ENCODE data around the gene PKN2. TPM values are rescaled to one million over a fixed set of nuclear protein-coding genes. Genes with fewer than 3 reads are reported as not detected.

Gene PKN2
- total RNA-seq, 2 experiments from 2014 or later, result 18.0 to 18.1 TPM

DNA sequence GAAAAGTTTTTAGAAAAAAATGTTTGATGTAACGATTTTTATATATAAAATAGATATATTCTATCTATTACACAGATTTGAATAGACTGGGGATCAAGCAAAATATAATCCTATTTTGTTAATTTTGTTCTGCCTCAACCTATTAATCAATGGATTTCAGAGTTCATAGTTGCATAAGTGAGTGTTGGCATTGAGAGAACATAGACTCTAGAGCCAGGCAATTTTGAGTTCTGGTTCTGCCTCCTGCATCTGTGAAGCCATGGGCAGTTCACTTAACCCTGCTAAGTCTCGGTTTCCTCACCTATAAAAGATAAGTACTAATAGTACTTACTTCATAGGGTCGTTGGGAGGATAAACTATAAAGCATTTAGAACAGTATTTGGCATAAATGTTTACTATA, 13.6 kb upstream of the PKN2 start:
- H3K4me3 Mint-ChIP-seq, result no peak overlapping the region
- CTCF ChIA-PET, result no interaction called here
- TF ChIP-seq, protein P1, sequence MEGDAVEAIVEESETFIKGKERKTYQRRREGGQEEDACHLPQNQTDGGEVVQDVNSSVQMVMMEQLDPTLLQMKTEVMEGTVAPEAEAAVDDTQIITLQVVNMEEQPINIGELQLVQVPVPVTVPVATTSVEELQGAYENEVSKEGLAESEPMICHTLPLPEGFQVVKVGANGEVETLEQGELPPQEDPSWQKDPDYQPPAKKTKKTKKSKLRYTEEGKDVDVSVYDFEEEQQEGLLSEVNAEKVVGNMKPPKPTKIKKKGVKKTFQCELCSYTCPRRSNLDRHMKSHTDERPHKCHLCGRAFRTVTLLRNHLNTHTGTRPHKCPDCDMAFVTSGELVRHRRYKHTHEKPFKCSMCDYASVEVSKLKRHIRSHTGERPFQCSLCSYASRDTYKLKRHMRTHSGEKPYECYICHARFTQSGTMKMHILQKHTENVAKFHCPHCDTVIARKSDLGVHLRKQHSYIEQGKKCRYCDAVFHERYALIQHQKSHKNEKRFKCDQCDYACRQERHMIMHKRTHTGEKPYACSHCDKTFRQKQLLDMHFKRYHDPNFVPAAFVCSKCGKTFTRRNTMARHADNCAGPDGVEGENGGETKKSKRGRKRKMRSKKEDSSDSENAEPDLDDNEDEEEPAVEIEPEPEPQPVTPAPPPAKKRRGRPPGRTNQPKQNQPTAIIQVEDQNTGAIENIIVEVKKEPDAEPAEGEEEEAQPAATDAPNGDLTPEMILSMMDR (IDR thresholded peaks at IDR 0.05), result no peak
- no peak overlapping the region for H3K27ac Mint-ChIP-seq
- H3K4me1 Mint-ChIP-seq (ENCODE audit: low read depth), result no peaks in the 10 kb centered on the region
- POLR2A ChIA-PET, result no interaction called here
- H3K36me3 Mint-ChIP-seq (ENCODE audit: low read depth), result no peaks in the 10 kb centered on the region
- intact Hi-C loops (cut with micrococcal nuclease), result no loop called here
- peaks cover 6% of the 10 kb centered on the region for H3K27me3 Mint-ChIP-seq
- DNase-seq (no peak), ATAC-seq (no peak)
- no peaks in the 10 kb centered on the region for H3K9me3 Mint-ChIP-seq

DNA sequence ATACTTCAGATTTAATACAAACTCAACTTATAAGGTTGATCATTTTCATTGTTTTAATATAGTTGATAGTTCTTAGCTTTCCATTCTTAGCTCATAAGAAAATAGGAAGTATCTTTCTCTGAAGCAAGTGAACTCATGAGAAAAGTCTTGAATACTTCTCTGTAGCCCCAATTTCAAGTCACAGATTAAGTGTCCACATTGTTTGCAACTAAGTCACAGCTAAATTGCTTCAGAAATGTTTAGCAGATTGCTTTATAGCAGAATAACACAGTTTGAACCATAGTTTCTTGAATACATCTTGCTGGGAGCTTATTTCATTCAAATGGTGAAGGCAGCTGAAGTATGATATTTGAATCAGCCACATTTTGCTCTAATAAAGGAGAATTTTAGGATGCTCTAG, 10.6 kb upstream of the PKN2 start:
- H3K9me3 Mint-ChIP-seq, result no peaks in the 10 kb centered on the region
- intact Hi-C loops (cut with micrococcal nuclease), result no loop called here
- H3K4me1 Mint-ChIP-seq (ENCODE audit: low read depth), result peaks cover under 1% of the 10 kb centered on the region
- H3K36me3 Mint-ChIP-seq (ENCODE audit: low read depth), result no peaks in the 10 kb centered on the region
- ChIA-PET CTCF (interaction anchor here (1.1 to 1.3 kb wide), 3 partner anchors 9 to 13 kb away, joined by 3 to 4 read pairs (median 4); no protein-coding TSS in a partner anchor), POLR2A (no interaction called here)
- no peak overlapping the region for H3K4me3 Mint-ChIP-seq
- TF ChIP-seq, protein P1 (IDR thresholded peaks at IDR 0.05), result no peak
- H3K27ac Mint-ChIP-seq, result no peak overlapping the region
- no peak for ATAC-seq
- H3K27me3 Mint-ChIP-seq, result peaks cover 9% of the 10 kb centered on the region
- no peak for DNase-seq

- peaks cover 6% of the 10 kb centered on the region for H3K27me3 Mint-ChIP-seq
- H3K9me3 Mint-ChIP-seq, result no peaks in the 10 kb centered on the region
- H3K36me3 Mint-ChIP-seq (ENCODE audit: low read depth), result no peaks in the 10 kb centered on the region
- DNase-seq, result no peak
- ChIA-PET CTCF (no interaction called here), POLR2A (no interaction called here)
- peaks cover 13% of the 10 kb centered on the region for H3K4me1 Mint-ChIP-seq (ENCODE audit: low read depth)
- H3K27ac Mint-ChIP-seq, result no peak overlapping the region
- intact Hi-C loops (cut with micrococcal nuclease), result no loop called here
- TF ChIP-seq, protein P1 (IDR thresholded peaks at IDR 0.05), result no peak
- H3K4me3 Mint-ChIP-seq, result no peak overlapping the region
- ATAC-seq, result no peak
Observed at GRCh38 chr1:88678405-88678804, 5.7 kb upstream of the PKN2 start.

DNA sequence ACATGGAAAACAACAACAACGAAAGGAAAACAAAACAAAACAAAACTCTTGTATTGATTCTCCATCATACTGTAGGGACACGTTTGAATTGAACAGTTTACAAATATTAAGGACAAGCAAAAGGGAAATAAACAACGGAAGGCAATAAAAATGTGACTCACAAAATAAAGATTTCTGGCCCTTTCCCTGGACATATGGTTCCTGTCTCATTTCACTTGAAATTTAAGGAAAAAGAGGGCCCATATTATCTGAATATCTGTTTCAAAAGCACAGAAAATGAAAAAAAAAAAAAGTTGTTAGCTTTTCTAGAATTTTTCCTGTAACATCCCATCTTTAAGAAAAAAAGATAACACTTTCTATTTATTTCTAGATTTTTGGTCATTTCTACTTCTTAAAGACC, 3.6 kb upstream of the PKN2 start:
- CTCF ChIA-PET, result interaction anchor here (0.9 to 2.3 kb wide), 2 partner anchors 9 to 25 kb away, joined by 4 to 9 read pairs; no protein-coding TSS in a partner anchor
- peaks cover 2% of the 10 kb centered on the region for H3K27me3 Mint-ChIP-seq
- no peaks in the 10 kb centered on the region for H3K36me3 Mint-ChIP-seq (ENCODE audit: low read depth)
- ATAC-seq (no peak), DNase-seq (no peak)
- TF ChIP-seq, protein P1 (IDR thresholded peaks at IDR 0.05), result no peak
- intact Hi-C loops (cut with micrococcal nuclease), result no loop called here
- POLR2A ChIA-PET, result no interaction called here
- H3K9me3 Mint-ChIP-seq, result no peaks in the 10 kb centered on the region
- H3K4me1 Mint-ChIP-seq (ENCODE audit: low read depth), result peaks cover 13% of the 10 kb centered on the region
- H3K4me3 Mint-ChIP-seq, result no peak overlapping the region
- no peak overlapping the region for H3K27ac Mint-ChIP-seq

DNA sequence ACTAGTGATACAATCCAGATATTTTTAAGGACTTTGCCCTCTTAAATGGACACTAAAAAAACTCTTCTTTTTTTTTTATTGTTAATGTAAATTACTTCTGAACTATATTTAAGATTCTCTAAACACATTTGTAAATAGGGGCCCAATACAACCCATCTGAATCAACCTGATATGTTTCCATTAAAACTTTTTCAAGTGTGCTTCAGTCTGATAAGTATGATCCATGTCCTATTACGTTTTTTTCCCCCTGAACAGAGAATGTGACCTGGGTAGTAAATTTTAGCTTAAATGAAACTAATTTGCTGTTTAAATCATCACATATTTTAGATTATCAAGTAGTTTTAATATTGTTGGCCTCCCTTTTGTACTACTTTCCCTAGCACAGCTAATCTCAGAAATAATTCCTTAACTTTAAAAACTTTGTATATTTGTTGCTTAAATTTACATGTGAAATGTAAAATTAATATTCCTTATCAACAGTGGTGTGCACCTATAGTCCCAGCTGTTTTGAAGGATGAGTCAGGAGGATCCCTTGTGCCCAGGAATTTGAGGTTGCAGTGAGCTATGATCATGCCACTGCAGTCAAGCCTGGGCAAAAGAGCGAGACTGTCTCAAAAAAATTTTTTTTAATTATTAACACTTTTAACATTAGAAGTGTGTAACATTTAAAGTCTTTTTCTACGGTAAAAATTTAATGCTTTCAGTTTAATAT, 3.0 kb upstream of the PKN2 start:
- ATAC-seq (no peak), DNase-seq (no peak)
- H3K27ac Mint-ChIP-seq, result no peak overlapping the region
- H3K4me1 Mint-ChIP-seq (ENCODE audit: low read depth), result peaks cover 13% of the 10 kb centered on the region
- ChIA-PET CTCF (interaction anchor here (0.6 to 2.3 kb wide), 3 partner anchors 9 to 89 kb away, joined by 3 to 9 read pairs (median 4); no protein-coding TSS in a partner anchor), POLR2A (no interaction called here)
- TF ChIP-seq, protein P1 (IDR thresholded peaks at IDR 0.05), result no peak
- no peak overlapping the region for H3K4me3 Mint-ChIP-seq
- intact Hi-C loops (cut with micrococcal nuclease), result no loop called here
- no peaks in the 10 kb centered on the region for H3K36me3 Mint-ChIP-seq (ENCODE audit: low read depth)
- no peaks in the 10 kb centered on the region for H3K9me3 Mint-ChIP-seq
- H3K27me3 Mint-ChIP-seq, result no peaks in the 10 kb centered on the region
